A549 treated with Mapracorat at 1 μM for 4 hours (cell line): Measurements from ENCODE around the gene ANKDD1B. TPM values are rescaled to one million over a fixed set of nuclear protein-coding genes. Genes with fewer than 3 reads are reported as not detected.

Source experiments
- total RNA-seq: library from RNA; stranded (reverse); fragments of 200-300 nt; extraction: Qiagen RNA extraction; gene quantifications from 5 replicates; pipeline ENCODE4 v1.2.3, GENCODE V29; 2022

The ANKDD1B gene
- 0.13 TPM in 1 of 5 replicates, not detected in the others for total RNA-seq

GRCh38 chr5:75611311-75612225 is at the start of gene ANKDD1B:
TSS of gene ANKDD1B (plus strand) at chr5:75611453. CDS start at chr5:75611635, 182 bp downstream.

GRCh38 chr5:75717082-75717922 is 106.0 kb downstream of the ANKDD1B start, which contains the start of gene POC5:
TSS of gene POC5 (minus strand) at chr5:75717437. CDS start at chr5:75712937, 4,500 bp downstream.

Other genes with a start within 250 kb of the ANKDD1B start
- gene CERT1, start 99.8 kb upstream of the ANKDD1B start, total RNA-seq = 19.4 to 25.6 TPM (median 22.5 TPM) in 5 replicates
- gene POLK, start 99.6 kb upstream of the ANKDD1B start, total RNA-seq = 7.3 to 12.6 TPM (median 10.4 TPM) in 5 replicates
- 8.0 to 11.8 TPM (median 10.7 TPM) in 5 replicates for gene POC5, start 106.0 kb downstream of the ANKDD1B start, total RNA-seq